Mesodermal cell (in vitro differentiated cells): ENCODE results near the gene PYCR2.

Experiments
- H3K27ac ChIP-seq: 2 replicates; pipeline ENCODE4 v1.7.0; 2013; ENCODE audit warnings: mild to moderate bottlenecking, low read depth, low read length, moderate library complexity; ENCODE audit not compliant: severe bottlenecking
- H3K36me3 ChIP-seq: 2 replicates; pipeline ENCODE4 v1.7.1; 2013; ENCODE audit warnings: mild to moderate bottlenecking, low read length, moderate library complexity; ENCODE audit not compliant: control insufficient read depth, insufficient read depth
- H3K4me1 ChIP-seq: one replicate; pipeline ENCODE4 v1.7.1; 2013; ENCODE audit warnings: mild to moderate bottlenecking, low read length; ENCODE audit not compliant: insufficient read depth, control insufficient read depth, poor library complexity, severe bottlenecking
- H3K4me3 ChIP-seq: 2 replicates; pipeline ENCODE4 v1.7.0; 2013; ENCODE audit warnings: low read length, control low read depth, mild to moderate bottlenecking; ENCODE audit not compliant: insufficient read depth, poor library complexity, severe bottlenecking; ENCODE audit errors: extremely low read depth
- H3K9me3 ChIP-seq: 2 replicates; pipeline ENCODE4 v1.7.1; 2013; ENCODE audit warnings: mild to moderate bottlenecking, low read length, moderate library complexity; ENCODE audit not compliant: control insufficient read depth
- WGBS, 2 experiments: methylation state at CpG; one replicate each; pipeline ENCODE4 v1.1.5; 2013; ENCODE audit warnings: missing lambda C conversion rate in 2 of 2; ENCODE audit not compliant: insufficient coverage in 2 of 2; 5-methylcytosine and 5-hydroxymethylcytosine counted together

Gene PYCR2

DNA sequence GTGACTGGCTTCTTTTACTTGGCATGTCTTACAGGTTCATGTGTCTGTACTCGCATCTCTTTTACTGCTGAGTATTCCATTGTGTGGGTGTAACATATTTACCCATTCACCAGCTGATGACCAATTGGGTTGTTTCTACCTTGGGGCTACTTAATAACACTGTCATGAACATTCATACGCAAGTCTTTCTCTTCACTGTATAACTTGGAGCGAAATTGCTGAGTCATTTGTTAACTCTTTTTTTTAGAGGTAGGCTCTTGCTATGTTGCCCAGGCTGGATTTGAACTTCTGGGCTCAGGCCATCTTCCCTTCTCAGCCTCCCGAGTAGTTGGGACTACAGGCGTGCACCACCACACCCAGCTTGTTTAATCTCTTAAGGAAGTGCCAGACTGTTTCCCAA lies 6.5 kb downstream of the PYCR2 start:
- peaks cover 48% of the 10 kb centered on the region for H3K36me3 ChIP-seq
- H3K9me3 ChIP-seq = no peaks in the 10 kb centered on the region
- peaks cover 7% of the 10 kb centered on the region for H3K4me1 ChIP-seq
- no peak overlapping the region for H3K4me3 ChIP-seq
- WGBS, 2 experiments = 88 to 95% methylated on average over 2 to 3 of the region's 5 CpGs
- H3K27ac ChIP-seq = no peak overlapping the region

DNA sequence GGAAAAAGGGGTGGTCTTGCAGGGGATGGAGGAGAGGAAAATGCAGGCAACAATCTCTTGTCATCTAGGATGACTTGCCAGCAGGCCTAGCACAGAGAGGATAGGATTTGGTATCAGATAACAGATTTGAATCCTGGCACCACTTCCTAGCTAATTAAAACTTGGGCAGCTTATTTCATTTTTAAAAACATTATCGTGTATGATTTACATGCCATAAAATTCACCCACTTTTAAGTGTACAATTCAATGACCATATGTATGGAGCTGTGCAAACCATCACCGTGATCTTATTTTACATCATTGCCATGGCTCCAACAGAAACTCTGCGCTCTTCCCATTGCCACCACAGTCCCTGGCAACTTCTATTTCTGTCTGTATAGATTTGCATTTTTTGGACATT lies 6.9 kb downstream of the PYCR2 start:
- no CpG with 5 or more reads among the region's 3 CpGs for WGBS, 2 experiments
- Histone ChIP-seq H3K9me3 (no peaks in the 10 kb centered on the region), H3K27ac (no peak overlapping the region), H3K4me3 (no peak overlapping the region), H3K36me3 (peaks cover 44% of the 10 kb centered on the region), H3K4me1 (peaks cover 5% of the 10 kb centered on the region)

DNA sequence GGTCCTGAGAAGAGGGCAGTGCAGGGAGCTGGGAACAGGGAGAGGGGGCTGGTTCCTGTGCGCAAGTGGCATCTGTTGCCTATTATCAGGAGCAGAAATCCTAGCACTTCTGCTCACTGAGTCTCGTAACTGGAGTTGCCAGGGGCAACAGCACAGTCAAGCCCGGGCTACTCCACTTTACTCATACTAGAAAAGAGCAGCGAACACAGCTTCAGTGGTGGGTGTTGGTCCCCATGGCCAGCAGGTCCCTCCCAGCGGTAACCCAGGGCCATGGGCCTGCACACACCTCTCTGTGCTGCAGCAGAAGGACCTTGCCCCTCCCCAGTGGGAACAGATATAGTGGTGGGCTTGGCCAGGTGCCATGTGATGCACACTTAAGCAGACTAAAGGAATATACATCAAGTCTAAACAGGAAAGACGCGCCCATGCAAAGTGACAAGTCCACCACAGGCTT lies 8.5 kb downstream of the PYCR2 start:
- Histone ChIP-seq H3K36me3 (peaks cover 31% of the 10 kb centered on the region), H3K9me3 (no peaks in the 10 kb centered on the region), H3K27ac (no peak overlapping the region), H3K4me1 (peaks cover 5% of the 10 kb centered on the region), H3K4me3 (no peak overlapping the region)
- 92 to 97% methylated on average over 5 to 7 of the region's 7 CpGs for WGBS, 2 experiments

DNA sequence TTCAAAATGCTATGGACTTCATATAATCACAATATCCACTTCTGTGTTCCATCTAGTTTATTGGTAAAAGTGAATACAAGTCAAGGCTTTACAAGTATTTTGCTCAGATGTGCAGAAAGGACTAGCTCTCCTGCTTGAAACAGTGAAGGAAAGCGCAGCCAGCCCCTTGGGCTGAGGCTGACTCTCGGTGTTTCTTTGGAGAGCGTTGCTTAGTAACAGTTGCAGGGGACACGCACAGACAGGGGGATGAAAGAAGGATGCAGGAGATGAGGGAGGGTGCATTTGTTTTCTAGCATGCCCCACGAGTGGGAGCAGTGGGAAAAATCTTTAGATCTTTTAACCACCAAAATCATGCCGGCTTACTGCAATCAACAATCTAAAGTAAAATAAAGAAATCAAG lies 9.1 kb downstream of the PYCR2 start:
- H3K4me1 ChIP-seq = peaks cover 5% of the 10 kb centered on the region
- no peak overlapping the region for H3K4me3 ChIP-seq
- H3K36me3 ChIP-seq = peaks cover 24% of the 10 kb centered on the region
- WGBS, 2 experiments = 86 to 90% methylated on average over 2 to 4 of the region's 6 CpGs
- no peaks in the 10 kb centered on the region for H3K9me3 ChIP-seq
- H3K27ac ChIP-seq = no peak overlapping the region

DNA sequence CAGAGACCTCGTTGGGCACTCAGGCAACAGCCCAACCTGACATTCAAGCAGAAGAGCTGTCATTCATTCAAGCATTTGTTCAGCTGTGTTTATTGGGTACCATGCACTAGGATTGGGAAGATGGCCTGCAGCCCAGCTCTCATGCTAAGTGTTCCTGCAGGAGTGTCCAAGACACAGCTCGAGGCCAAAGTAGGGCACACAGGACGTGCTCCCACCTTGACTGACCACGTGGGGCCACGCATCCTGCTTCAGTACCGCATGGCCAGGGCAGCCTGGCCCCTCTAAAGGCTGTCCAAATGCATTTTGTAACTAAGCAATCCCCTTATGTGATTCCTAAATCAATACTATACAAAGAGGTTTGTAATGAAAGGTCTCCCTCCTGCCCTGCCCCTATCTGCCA lies 9.7 kb downstream of the PYCR2 start:
- H3K4me3 ChIP-seq = no peak overlapping the region
- no peak overlapping the region for H3K27ac ChIP-seq
- no peaks in the 10 kb centered on the region for H3K9me3 ChIP-seq
- WGBS, 2 experiments = 96% methylated on average over 5 to 6 of the region's 6 CpGs
- H3K4me1 ChIP-seq = peaks cover 5% of the 10 kb centered on the region
- H3K36me3 ChIP-seq = peaks cover 19% of the 10 kb centered on the region

DNA sequence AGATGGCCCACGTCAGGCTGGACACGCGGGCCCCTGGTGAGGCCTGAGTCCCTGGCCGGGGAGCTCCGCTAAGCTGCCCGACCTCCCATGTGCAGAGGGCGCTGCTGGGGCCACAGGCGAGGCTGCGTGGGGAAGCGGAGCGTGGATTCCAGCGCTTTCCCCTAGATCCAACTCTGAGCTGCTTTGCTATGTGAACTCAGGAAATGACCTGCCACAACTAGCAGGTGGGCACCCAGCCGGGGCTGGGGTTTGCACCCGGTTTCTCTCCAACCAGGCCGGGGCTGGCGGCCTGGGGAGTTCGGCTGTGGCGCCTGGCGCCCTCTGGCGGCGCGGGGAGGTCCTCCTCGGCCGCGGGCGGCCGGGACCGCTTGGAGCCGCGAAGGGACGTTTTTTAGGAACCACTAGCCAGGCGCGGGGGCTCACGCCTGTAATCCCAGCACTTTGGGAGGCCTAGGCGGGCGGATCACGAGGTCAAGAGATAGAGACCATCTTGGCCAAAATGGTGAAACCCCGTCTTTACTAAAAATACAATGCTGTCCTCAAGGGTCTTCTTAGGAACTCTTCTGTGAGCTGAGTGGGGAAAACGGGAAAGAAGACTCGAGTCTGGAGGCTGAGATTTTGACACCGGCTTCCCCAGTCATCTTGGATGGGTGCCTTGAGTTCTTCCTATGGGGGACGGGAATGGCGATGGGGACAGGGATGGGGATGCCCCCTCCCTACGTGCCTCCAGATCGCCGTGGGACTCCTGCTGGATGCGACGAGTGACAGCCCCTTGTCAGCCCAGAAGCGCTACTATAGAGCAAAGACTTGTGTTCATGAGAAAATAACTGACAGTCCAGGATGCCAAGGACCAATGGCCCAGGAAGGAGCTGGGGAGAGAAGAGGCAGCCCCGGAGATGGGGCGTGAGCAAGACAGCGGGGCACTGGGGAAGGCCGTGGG lies 12.6 kb downstream of the PYCR2 start:
- Histone ChIP-seq H3K4me1 (peaks cover 5% of the 10 kb centered on the region), H3K27ac (no peak overlapping the region), H3K36me3 (no peaks in the 10 kb centered on the region), H3K4me3 (no peak overlapping the region), H3K9me3 (no peaks in the 10 kb centered on the region)
- WGBS, 2 experiments = 40 to 42% methylated on average over 47 to 51 of the region's 53 CpGs

DNA sequence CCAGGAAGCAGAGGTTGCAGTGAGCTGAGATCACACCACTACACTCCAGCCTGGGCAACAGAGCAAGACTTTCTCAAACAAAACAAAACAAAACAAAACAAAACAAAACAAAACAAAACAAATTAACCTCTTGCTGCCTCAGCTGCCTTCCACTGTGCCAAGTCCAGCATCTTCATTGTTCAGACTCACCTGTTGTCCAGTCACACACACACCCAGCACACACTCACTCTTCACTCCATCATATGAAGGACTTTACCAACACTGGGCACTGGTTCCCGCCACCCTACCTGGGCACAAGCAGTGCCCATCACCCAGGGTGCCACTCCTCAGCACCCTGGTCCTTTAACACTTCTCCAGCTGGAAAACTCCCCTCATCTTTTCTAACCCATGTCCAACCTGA lies 14.6 kb downstream of the PYCR2 start:
- Histone ChIP-seq H3K27ac (no peak overlapping the region), H3K4me1 (no peaks in the 10 kb centered on the region), H3K4me3 (no peak overlapping the region), H3K9me3 (no peaks in the 10 kb centered on the region), H3K36me3 (no peaks in the 10 kb centered on the region)
- 91% methylated on average over 1 of the region's 1 CpG; no CpG with 5 or more reads in 1 of the 2 experiments for WGBS, 2 experiments

DNA sequence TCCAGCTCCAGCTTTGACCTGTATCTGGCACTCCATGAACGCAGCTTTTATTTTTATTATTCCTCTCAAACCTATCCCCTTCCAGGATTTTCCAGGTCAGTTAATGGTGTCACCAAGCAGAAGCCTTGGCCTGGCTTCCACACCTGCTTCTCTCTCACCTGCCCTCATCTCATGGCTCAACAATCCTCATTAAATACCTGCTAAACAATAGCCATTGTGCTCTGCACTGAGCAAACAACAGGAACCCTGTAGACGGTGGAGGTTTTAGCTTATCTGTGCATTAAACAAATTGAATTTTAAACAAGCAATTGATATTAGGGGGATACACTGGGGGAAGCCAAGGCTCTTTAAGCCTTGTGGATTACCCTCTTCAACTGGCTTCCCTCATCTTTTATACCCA lies 15.3 kb downstream of the PYCR2 start:
- Histone ChIP-seq H3K36me3 (no peaks in the 10 kb centered on the region), H3K4me3 (no peak overlapping the region), H3K27ac (no peak overlapping the region), H3K4me1 (no peaks in the 10 kb centered on the region), H3K9me3 (no peaks in the 10 kb centered on the region)
- 90 to 100% methylated on average over 1 of the region's 2 CpGs for WGBS, 2 experiments

DNA sequence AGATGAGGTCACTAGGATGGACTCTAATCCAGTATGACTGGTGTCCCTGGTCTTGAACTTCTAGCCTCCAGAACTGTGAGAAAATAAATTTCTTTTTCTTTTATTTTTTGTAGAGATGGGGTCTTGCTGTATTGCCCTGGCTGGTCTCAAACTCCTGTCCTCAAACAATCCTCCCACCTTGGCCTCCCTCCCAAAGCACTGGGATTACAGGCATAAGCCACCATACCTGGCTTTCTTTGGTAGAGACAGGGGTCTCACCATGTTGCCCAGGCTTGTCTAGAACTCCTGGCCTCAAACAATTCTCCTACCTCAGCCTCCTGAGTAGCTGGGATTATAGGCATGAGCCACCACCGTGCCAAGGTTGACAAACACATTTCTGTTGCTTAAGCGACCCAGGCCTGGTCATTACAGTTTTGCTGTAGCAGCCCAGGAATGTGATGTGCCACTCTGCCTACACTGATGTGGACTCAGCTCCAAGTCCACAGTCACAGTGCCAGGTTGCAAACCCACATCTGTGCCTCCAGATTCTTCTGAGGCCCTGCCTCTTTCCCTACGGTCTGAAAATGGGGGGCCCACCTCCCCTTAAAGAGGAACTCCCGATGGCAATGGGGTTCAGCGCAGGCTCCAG lies 15.9 kb downstream of the PYCR2 start:
- Histone ChIP-seq H3K27ac (no peak overlapping the region), H3K4me3 (no peak overlapping the region), H3K9me3 (no peaks in the 10 kb centered on the region), H3K36me3 (no peaks in the 10 kb centered on the region), H3K4me1 (no peaks in the 10 kb centered on the region)
- 88 to 95% methylated on average over 5 of the region's 5 CpGs for WGBS, 2 experiments

DNA sequence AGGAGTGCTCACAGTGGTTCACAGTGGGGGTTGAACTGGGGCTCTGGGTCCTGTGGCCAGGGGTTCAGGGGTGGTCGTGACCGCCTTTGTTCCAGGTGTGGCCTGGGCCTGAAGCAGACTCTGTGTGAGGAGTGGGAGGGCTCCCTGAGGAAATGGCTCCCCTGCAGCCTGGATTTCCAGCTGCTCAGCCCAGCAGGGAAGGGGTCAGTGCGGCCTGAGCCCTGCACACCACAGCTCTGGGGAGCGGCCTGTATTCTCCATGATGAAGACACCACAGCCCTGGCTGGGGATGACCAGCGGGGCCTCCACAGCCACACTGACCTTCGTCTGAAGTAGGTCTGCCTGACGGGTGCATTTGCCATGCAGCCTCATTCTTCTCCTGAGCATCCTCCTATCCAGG lies 16.7 kb downstream of the PYCR2 start:
- Histone ChIP-seq H3K9me3 (no peaks in the 10 kb centered on the region), H3K4me3 (no peak overlapping the region)
- 92 to 95% methylated on average over 5 to 6 of the region's 7 CpGs for WGBS, 2 experiments

DNA sequence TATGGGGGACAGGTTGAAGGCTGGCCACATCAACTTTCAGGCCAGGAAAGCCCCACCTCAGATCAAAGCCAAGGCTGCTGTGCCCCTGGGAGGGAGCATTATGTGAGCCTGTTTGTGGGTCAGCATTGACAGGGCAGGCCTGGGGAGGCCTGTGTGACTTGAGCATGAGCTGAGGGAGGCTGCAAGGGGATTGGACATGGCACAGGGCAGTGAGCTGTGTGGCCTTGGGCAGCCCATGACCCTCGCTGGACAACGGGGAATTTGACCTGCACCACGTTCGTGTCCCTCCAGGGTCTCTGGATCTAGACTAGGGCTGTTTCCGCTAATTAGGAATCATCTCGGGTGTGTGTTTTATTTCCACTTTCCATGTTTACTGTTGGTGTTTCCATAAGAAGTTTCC lies 17.6 kb downstream of the PYCR2 start:
- Histone ChIP-seq H3K9me3 (no peaks in the 10 kb centered on the region), H3K27ac (no peak overlapping the region), H3K36me3 (no peaks in the 10 kb centered on the region), H3K4me1 (no peaks in the 10 kb centered on the region), H3K4me3 (no peak overlapping the region)
- 92 to 97% methylated on average over 6 of the region's 6 CpGs for WGBS, 2 experiments

More for the DNA sequence above, 16.7 kb downstream of the PYCR2 start:
- Histone ChIP-seq H3K27ac (no peak overlapping the region), H3K4me1 (no peaks in the 10 kb centered on the region), H3K36me3 (no peaks in the 10 kb centered on the region)
